GM23338 (cell line): ENCODE measurements around the gene RTP4. TPM values are rescaled to one million over a fixed set of nuclear protein-coding genes. Genes with fewer than 3 reads are reported as not detected.

Source experiments
- ATAC-seq: fragments of 200-7000 bp; cut with Tn5 transposase; 3 replicates; pipeline ENCODE4 v1.9.1; 2020
- DNase-seq: peaks from one replicate; pipeline ENCODE4 v3.0.0-alpha.2; 2015; ENCODE audit warnings: low spot score
- H2AFZ ChIP-seq: fragments of 200-600 bp; sonication (generic); 2 replicates; pipeline ENCODE4 v1.8.0; 2016; ENCODE audit warnings: antibody characterized with exemption, mild to moderate bottlenecking, moderate library complexity
- H3F3A ChIP-seq: fragments of 200-600 bp; sonication (generic); replicated peaks from 2 replicates; pipeline ENCODE4 v1.8.0; 2017; ENCODE audit warnings: antibody characterized with exemption, mixed run types, low read depth
- H3K27ac ChIP-seq: fragments of 200-600 bp; sonication (generic); 2 replicates; pipeline ENCODE4 v1.6.1; 2016; ENCODE audit warnings: low read depth
- H3K27me3 ChIP-seq: fragments of 200-600 bp; sonication (generic); 2 replicates; pipeline ENCODE4 v1.8.0; 2016; ENCODE audit warnings: mild to moderate bottlenecking, mixed run types, moderate library complexity; ENCODE audit not compliant: insufficient read depth
- H3K36me3 ChIP-seq: fragments of 200-600 bp; sonication (generic); 2 replicates; pipeline ENCODE4 v1.8.0; 2016; ENCODE audit warnings: mild to moderate bottlenecking; ENCODE audit not compliant: insufficient read depth
- H3K4me1 ChIP-seq: fragments of 200-600 bp; sonication (generic); 2 replicates; pipeline ENCODE4 v1.8.0; 2016; ENCODE audit warnings: mild to moderate bottlenecking, moderate library complexity; ENCODE audit not compliant: insufficient read depth
- H3K4me2 ChIP-seq: fragments of 200-600 bp; sonication (generic); 2 replicates; pipeline ENCODE4 v1.7.1; 2017; ENCODE audit warnings: mixed run types
- H3K4me3 ChIP-seq: fragments of 200-600 bp; sonication (generic); 2 replicates; pipeline ENCODE4 v1.6.1; 2016; ENCODE audit warnings: mixed run types
- H3K79me2 ChIP-seq: fragments of 200-600 bp; sonication (generic); replicated peaks from 2 replicates; pipeline ENCODE4 v1.8.0; 2017; ENCODE audit warnings: mild to moderate bottlenecking; ENCODE audit not compliant: insufficient read depth
- H3K9me2 ChIP-seq: fragments of 200-600 bp; sonication (generic); 2 replicates; pipeline ENCODE4 v1.8.0; 2017; ENCODE audit not compliant: insufficient read depth
- H4K20me1 ChIP-seq: fragments of 200-600 bp; sonication (generic); replicated peaks from 2 replicates; pipeline ENCODE4 v1.8.0; 2017; ENCODE audit warnings: mild to moderate bottlenecking; ENCODE audit not compliant: insufficient read depth
- H3K27ac Mint-ChIP-seq: 2 replicates; pipeline ENCODE4 v1.8.0; 2020; ENCODE audit warnings: inconsistent platforms, mild to moderate bottlenecking, moderate library complexity, mixed read lengths
- H3K27me3 Mint-ChIP-seq: 3 replicates; pipeline ENCODE4 v1.8.0; 2022; ENCODE audit warnings: low read depth, mild to moderate bottlenecking, moderate library complexity, mixed read lengths, inconsistent platforms; ENCODE audit not compliant: insufficient read depth, poor library complexity
- H3K36me3 Mint-ChIP-seq: 3 replicates; pipeline ENCODE4 v1.8.0; 2021; ENCODE audit warnings: low read depth, mild to moderate bottlenecking, inconsistent platforms, moderate library complexity, mixed read lengths
- H3K4me1 Mint-ChIP-seq: 3 replicates; pipeline ENCODE4 v1.8.0; 2020; ENCODE audit warnings: mild to moderate bottlenecking, inconsistent platforms, mixed read lengths
- H3K4me3 Mint-ChIP-seq: 3 replicates; pipeline ENCODE4 v1.8.0; 2021; ENCODE audit warnings: moderate library complexity, mild to moderate bottlenecking, inconsistent platforms, mixed read lengths
- H3K9me3 Mint-ChIP-seq: 3 replicates; pipeline ENCODE4 v1.8.0; 2020; ENCODE audit warnings: moderate library complexity, mild to moderate bottlenecking, inconsistent platforms, mixed read lengths
- CREB1 ChIP-seq: fragments of 250-450 bp; sonication (Bioruptor Pico); IDR thresholded peaks from 2 replicates; pipeline ENCODE4 v1.5.0; 2020; ENCODE audit warnings: low read depth, mild to moderate bottlenecking, moderate library complexity
- EZH2 ChIP-seq: fragments of 200-600 bp; sonication (generic); IDR thresholded peaks from one replicate; pipeline ENCODE4 v1.8.0; 2017; ENCODE audit warnings: antibody characterized with exemption, mild to moderate bottlenecking, low read depth; ENCODE audit not compliant: unreplicated experiment
- EZH2phosphoT487 ChIP-seq: fragments of 200-600 bp; sonication (generic); IDR thresholded peaks from one replicate; pipeline ENCODE4 v1.8.1; 2018; ENCODE audit warnings: antibody characterized with exemption; ENCODE audit not compliant: unreplicated experiment
- JUNB ChIP-seq: IDR thresholded peaks from one replicate; pipeline ENCODE4 v1.6.1; 2016; ENCODE audit warnings: antibody characterized with exemption; ENCODE audit not compliant: unreplicated experiment
- NANOG ChIP-seq: IDR thresholded peaks from 2 replicates; pipeline ENCODE4 v1.6.1; 2016; ENCODE audit warnings: antibody characterized with exemption, borderline replicate concordance
- POLR2AphosphoS5 ChIP-seq: IDR thresholded peaks from 2 replicates; pipeline ENCODE4 v1.6.1; 2016; ENCODE audit warnings: antibody characterized with exemption, low read depth
- STAT1 ChIP-seq: IDR thresholded peaks from one replicate; pipeline ENCODE4 v1.6.1; 2016; ENCODE audit warnings: antibody characterized with exemption; ENCODE audit not compliant: unreplicated experiment
- ZNF114 ChIP-seq: fragments of 250-450 bp; sonication (Bioruptor Pico); IDR thresholded peaks from 2 replicates; pipeline ENCODE4 v1.5.0; 2020; ENCODE audit warnings: mild to moderate bottlenecking, moderate library complexity
- ZNF331 ChIP-seq: fragments of 250-450 bp; sonication (Bioruptor Pico); IDR thresholded peaks from 2 replicates; pipeline ENCODE4 v1.5.0; 2020; ENCODE audit warnings: low read depth, mild to moderate bottlenecking, moderate library complexity
- polyA plus RNA-seq: library from polyadenylated mRNA; unstranded; fragments of >200 nt; fragmentation: Nextera tagmentation; extraction: Ambion mirVana; gene quantifications from 2 replicates; pipeline ENCODE4 v1.2.1, GENCODE V29; 2016
- total RNA-seq: library from RNA; depleted of rRNA; stranded (reverse); fragments of >200 nt; shearing (Covaris generic); gene quantifications from 2 replicates; pipeline ENCODE4 v1.2.3, GENCODE V29; 2014
- TF ChIP-seq, protein P1 (sequence below): IDR thresholded peaks from 2 replicates; pipeline ENCODE4 v1.6.1; 2016; ENCODE audit warnings: antibody characterized with exemption
- TF ChIP-seq, protein P2 (sequence below): IDR thresholded peaks from one replicate; pipeline ENCODE4 v1.6.1; 2018; ENCODE audit warnings: antibody characterized with exemption; ENCODE audit not compliant: unreplicated experiment
- TF ChIP-seq, protein P3 (sequence below): fragments of 250-450 bp; sonication (Bioruptor Pico); IDR thresholded peaks from 2 replicates; pipeline ENCODE4 v1.5.0; 2020; ENCODE audit warnings: mild to moderate bottlenecking, moderate library complexity
- TF ChIP-seq, protein P4 (sequence below), 2 experiments: fragments of 200-600 bp in 1 of 2; sonication (generic) in 1 of 2; conservative IDR thresholded peaks; 2 replicates each; pipeline versions ENCODE4 v1.5.1 to v1.6.1; 2016 to 2017; ENCODE audit warnings: antibody characterized with exemption in 2 of 2, low read depth in 2 of 2, mild to moderate bottlenecking in 2 of 2, moderate library complexity in 1 of 2

Gene RTP4
- total and polyA plus RNA-seq, 2 experiments from 2014 or later, result not detected

DNA sequence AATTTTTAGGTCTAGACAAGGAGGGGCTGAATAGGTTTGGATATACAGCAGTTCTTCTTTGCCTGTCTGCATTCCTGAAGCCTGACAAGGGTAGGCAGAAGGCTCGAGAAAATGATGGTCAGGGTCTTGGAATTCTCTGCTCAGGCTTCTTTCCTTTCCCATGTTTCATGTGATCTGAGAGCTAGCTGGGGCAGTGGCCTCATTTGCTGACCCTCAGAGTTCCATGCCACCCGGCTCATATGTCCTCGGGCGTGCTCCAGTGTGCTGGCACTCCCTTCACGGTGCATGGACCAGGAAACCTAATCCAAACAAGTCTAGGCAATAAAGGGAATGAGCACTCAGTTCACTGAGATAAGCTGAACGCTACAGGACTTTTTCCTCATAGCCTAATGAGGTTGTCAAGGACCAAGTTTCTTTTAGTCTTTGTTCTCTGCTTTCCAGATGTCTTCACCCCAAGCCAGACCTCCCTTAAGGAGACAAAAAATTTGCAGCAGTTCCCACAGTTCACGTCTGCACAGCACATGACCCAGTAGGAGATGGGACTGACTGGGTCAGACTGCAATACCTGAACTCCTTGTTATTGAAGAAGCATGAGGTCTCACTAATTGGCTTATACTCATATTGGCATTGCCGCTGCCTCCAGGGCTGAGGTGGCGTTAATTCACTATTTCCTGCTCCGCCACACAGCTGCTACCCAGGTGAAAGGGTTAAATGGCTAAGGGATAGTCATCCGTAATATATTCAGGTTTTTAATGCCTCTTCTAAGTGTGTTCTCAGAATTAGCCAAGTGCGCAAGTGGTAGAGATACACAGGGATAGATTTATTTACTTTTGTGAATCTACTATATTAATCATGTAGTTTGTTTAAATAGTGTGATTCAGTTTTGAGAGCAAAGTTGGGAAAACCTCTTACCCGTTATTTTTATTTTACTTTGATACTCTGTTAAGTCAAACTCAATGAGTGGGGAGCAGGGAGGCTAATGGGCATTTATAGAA is 15.3 kb upstream of the RTP4 start:
- H3K4me1 Mint-ChIP-seq, result no peaks in the 10 kb centered on the region
- TF ChIP-seq EZH2phosphoT487 (no peak), EZH2 (no peak), NANOG (no peak), STAT1 (no peak), POLR2AphosphoS5 (no peak), CREB1 (CRISPR knock-in tag) (no peak), ZNF331 (no peak), JUNB (no peak), ZNF114 (CRISPR knock-in tag) (no peak)
- TF ChIP-seq, protein P1, sequence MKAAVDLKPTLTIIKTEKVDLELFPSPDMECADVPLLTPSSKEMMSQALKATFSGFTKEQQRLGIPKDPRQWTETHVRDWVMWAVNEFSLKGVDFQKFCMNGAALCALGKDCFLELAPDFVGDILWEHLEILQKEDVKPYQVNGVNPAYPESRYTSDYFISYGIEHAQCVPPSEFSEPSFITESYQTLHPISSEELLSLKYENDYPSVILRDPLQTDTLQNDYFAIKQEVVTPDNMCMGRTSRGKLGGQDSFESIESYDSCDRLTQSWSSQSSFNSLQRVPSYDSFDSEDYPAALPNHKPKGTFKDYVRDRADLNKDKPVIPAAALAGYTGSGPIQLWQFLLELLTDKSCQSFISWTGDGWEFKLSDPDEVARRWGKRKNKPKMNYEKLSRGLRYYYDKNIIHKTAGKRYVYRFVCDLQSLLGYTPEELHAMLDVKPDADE, result no peak
- TF ChIP-seq, protein P2, sequence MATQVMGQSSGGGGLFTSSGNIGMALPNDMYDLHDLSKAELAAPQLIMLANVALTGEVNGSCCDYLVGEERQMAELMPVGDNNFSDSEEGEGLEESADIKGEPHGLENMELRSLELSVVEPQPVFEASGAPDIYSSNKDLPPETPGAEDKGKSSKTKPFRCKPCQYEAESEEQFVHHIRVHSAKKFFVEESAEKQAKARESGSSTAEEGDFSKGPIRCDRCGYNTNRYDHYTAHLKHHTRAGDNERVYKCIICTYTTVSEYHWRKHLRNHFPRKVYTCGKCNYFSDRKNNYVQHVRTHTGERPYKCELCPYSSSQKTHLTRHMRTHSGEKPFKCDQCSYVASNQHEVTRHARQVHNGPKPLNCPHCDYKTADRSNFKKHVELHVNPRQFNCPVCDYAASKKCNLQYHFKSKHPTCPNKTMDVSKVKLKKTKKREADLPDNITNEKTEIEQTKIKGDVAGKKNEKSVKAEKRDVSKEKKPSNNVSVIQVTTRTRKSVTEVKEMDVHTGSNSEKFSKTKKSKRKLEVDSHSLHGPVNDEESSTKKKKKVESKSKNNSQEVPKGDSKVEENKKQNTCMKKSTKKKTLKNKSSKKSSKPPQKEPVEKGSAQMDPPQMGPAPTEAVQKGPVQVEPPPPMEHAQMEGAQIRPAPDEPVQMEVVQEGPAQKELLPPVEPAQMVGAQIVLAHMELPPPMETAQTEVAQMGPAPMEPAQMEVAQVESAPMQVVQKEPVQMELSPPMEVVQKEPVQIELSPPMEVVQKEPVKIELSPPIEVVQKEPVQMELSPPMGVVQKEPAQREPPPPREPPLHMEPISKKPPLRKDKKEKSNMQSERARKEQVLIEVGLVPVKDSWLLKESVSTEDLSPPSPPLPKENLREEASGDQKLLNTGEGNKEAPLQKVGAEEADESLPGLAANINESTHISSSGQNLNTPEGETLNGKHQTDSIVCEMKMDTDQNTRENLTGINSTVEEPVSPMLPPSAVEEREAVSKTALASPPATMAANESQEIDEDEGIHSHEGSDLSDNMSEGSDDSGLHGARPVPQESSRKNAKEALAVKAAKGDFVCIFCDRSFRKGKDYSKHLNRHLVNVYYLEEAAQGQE, result no peak
- TF ChIP-seq, protein P3, sequence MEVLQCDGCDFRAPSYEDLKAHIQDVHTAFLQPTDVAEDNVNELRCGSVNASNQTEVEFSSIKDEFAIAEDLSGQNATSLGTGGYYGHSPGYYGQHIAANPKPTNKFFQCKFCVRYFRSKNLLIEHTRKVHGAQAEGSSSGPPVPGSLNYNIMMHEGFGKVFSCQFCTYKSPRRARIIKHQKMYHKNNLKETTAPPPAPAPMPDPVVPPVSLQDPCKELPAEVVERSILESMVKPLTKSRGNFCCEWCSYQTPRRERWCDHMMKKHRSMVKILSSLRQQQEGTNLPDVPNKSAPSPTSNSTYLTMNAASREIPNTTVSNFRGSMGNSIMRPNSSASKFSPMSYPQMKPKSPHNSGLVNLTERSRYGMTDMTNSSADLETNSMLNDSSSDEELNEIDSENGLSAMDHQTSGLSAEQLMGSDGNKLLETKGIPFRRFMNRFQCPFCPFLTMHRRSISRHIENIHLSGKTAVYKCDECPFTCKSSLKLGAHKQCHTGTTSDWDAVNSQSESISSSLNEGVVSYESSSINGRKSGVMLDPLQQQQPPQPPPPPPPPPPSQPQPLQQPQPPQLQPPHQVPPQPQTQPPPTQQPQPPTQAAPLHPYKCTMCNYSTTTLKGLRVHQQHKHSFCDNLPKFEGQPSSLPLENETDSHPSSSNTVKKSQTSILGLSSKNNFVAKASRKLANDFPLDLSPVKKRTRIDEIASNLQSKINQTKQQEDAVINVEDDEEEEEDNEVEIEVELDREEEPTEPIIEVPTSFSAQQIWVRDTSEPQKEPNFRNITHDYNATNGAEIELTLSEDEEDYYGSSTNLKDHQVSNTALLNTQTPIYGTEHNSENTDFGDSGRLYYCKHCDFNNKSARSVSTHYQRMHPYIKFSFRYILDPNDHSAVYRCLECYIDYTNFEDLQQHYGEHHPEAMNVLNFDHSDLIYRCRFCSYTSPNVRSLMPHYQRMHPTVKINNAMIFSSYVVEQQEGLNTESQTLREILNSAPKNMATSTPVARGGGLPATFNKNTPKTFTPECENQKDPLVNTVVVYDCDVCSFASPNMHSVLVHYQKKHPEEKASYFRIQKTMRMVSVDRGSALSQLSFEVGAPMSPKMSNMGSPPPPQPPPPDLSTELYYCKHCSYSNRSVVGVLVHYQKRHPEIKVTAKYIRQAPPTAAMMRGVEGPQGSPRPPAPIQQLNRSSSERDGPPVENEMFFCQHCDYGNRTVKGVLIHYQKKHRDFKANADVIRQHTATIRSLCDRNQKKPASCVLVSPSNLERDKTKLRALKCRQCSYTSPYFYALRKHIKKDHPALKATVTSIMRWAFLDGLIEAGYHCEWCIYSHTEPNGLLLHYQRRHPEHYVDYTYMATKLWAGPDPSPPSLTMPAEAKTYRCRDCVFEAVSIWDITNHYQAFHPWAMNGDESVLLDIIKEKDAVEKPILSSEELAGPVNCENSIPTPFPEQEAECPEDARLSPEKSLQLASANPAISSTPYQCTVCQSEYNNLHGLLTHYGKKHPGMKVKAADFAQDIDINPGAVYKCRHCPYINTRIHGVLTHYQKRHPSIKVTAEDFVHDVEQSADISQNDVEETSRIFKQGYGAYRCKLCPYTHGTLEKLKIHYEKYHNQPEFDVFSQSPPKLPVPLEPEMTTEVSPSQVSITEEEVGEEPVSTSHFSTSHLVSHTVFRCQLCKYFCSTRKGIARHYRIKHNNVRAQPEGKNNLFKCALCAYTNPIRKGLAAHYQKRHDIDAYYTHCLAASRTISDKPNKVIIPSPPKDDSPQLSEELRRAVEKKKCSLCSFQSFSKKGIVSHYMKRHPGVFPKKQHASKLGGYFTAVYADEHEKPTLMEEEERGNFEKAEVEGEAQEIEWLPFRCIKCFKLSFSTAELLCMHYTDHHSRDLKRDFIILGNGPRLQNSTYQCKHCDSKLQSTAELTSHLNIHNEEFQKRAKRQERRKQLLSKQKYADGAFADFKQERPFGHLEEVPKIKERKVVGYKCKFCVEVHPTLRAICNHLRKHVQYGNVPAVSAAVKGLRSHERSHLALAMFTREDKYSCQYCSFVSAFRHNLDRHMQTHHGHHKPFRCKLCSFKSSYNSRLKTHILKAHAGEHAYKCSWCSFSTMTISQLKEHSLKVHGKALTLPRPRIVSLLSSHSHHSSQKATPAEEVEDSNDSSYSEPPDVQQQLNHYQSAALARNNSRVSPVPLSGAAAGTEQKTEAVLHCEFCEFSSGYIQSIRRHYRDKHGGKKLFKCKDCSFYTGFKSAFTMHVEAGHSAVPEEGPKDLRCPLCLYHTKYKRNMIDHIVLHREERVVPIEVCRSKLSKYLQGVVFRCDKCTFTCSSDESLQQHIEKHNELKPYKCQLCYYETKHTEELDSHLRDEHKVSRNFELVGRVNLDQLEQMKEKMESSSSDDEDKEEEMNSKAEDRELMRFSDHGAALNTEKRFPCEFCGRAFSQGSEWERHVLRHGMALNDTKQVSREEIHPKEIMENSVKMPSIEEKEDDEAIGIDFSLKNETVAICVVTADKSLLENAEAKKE (CRISPR knock-in tag), result no peak
- TF ChIP-seq, protein P4, sequence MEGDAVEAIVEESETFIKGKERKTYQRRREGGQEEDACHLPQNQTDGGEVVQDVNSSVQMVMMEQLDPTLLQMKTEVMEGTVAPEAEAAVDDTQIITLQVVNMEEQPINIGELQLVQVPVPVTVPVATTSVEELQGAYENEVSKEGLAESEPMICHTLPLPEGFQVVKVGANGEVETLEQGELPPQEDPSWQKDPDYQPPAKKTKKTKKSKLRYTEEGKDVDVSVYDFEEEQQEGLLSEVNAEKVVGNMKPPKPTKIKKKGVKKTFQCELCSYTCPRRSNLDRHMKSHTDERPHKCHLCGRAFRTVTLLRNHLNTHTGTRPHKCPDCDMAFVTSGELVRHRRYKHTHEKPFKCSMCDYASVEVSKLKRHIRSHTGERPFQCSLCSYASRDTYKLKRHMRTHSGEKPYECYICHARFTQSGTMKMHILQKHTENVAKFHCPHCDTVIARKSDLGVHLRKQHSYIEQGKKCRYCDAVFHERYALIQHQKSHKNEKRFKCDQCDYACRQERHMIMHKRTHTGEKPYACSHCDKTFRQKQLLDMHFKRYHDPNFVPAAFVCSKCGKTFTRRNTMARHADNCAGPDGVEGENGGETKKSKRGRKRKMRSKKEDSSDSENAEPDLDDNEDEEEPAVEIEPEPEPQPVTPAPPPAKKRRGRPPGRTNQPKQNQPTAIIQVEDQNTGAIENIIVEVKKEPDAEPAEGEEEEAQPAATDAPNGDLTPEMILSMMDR (conservative IDR thresholded peaks at IDR 0.05; ENCODE audit: low read depth in 2 of 2), result no peak
- DNase-seq, result no peak
- H3K27me3 ChIP-seq, result no peaks in the 10 kb centered on the region
- H3K4me3 Mint-ChIP-seq, result no peak overlapping the region
- no peaks in the 10 kb centered on the region for H3K9me3 Mint-ChIP-seq
- no peak overlapping the region for H3K4me2 ChIP-seq
- no peak overlapping the region for H3K4me3 ChIP-seq
- no peaks in the 10 kb centered on the region for H3K36me3 ChIP-seq
- no peak for ATAC-seq
- H3K36me3 Mint-ChIP-seq, result no peaks in the 10 kb centered on the region
- H3K27ac Mint-ChIP-seq, result no peak overlapping the region
- no peaks in the 10 kb centered on the region for H4K20me1 ChIP-seq
- no peaks in the 10 kb centered on the region for H3K27me3 Mint-ChIP-seq
- H2AFZ ChIP-seq, result no peak overlapping the region
- H3K79me2 ChIP-seq, result no peaks in the 10 kb centered on the region
- no peak overlapping the region for H3K27ac ChIP-seq
- peaks cover 15% of the 10 kb centered on the region for H3K9me2 ChIP-seq
- no peaks in the 10 kb centered on the region for H3K4me1 ChIP-seq
- no peaks in the 10 kb centered on the region for H3F3A ChIP-seq
